ENCODE measurements around the gene RRM2. TPM values are rescaled to one million over a fixed set of nuclear protein-coding genes. Genes with fewer than 3 reads are reported as not detected.

The RRM2 gene
- 17.3 TPM for total RNA-seq

DNA sequence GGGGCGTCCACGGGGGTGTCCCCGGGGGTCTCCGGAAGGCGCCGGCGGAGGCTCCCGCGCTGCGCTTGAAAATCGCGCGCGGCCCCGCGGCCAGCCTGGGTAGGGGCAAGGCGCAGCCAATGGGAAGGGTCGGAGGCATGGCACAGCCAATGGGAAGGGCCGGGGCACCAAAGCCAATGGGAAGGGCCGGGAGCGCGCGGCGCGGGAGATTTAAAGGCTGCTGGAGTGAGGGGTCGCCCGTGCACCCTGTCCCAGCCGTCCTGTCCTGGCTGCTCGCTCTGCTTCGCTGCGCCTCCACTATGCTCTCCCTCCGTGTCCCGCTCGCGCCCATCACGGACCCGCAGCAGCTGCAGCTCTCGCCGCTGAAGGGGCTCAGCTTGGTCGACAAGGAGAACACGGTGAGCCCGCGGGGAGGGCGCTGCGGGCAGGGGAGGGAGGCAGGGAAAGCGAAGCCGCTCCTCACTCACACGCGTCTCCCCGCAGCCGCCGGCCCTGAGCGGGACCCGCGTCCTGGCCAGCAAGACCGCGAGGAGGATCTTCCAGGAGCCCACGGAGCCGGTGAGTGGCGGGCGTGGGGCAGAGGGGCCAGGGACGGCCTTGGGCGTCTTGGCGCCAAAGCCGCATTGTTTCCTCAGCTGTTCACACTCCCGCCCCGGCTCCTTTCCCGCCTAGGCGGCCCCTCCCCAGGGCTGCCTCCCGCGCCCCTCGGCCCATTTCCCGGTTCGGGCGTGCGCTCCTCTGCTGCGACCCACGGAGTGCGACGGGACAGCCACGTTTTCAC is at the start of gene RRM2:
Gene RRM2 (plus strand): TSS at position 240 of the 781 bp plus-strand sequence. CDS start 60 bp downstream, at position 300.
- DNase-seq: peak; percentile 79

DNA sequence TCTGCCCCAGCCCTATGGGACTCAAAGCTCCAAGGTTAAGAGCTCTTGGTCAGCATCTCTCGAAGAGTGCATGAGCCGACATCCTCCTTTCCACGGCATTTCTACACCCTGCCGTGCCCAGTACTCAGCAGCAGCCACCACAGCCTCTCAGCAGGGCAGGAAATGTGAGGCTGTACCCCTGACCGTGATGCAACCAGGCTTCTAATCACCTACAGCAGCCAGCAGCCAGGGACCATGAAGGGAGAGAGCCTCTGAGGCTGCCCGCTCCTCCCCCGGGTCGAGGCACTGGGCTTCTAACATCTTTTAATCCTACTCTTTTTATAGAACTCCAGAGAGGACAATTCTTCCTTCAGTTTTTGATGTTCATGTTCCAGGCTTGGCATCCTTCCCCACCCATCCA is 48.8 kb upstream of the RRM2 start:
- DNase-seq: no peak

DNA sequence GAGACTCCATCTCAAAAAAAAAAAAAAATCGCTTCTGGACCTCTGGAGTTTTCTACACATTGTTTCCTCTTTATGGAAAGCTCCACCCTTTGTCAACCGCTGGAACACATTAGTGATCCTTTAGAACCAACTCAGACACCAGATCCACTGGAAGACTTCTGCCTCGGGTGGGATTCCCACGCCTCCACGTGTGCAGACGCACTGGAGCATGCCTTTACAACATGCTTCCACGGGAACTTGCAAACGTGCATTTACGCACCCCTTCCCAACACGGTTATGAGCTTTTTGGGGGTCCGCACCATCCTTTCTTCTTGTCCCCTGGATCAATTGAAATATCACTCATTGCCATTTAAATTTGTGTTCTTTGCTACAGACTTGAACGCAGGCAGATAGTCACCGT is 47.4 kb upstream of the RRM2 start:
- no peak for DNase-seq

DNA sequence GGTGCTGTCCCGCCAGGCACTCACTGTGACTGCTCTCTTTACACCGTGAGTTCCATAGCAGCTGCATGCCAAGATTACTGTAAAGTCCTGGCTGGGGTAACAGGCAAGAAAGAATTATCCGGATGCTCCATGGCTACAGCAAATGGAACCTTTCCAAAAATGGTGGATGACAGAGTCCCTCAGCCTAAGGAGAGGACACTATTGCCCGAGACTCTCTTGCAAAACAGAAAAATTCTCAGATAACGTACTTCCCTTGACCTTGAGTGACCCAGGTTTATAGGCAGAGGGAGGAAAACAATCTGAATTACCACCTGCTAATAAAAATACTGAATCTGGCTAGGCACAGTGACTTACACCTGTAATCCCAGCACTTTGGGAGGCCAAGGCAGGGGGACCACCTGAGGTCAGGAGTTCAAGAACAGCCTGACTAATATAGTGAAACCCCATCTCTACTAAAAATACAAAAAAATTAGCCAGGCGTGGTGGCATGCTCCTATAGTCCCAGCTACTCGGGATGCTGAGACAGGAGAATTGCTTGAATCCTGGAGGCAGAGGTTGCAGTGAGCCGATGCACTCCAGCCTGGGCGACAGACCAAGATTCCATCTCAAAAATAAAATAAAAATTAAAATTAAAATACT is 46.8 kb upstream of the RRM2 start:
- no peak for DNase-seq

DNA sequence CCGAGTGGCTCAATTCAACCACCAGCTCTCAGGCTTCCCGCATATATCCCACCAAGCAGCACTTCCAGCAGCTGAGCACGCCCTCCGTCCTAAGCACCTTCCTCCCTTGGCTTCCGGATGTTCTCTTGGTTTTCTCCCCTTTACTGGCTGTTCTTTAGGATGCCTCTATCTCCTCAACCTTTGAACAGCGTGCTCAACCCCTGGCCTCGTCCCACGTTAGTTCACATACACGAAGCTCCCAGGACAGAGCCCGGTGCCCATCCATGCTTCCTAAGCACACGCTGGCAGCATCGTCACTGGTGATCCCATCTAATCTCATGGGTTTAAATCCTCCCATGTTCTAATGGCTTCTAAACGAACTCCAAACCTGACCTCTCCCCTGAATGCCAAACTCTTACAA is 46.0 kb upstream of the RRM2 start:
- no peak for DNase-seq

DNA sequence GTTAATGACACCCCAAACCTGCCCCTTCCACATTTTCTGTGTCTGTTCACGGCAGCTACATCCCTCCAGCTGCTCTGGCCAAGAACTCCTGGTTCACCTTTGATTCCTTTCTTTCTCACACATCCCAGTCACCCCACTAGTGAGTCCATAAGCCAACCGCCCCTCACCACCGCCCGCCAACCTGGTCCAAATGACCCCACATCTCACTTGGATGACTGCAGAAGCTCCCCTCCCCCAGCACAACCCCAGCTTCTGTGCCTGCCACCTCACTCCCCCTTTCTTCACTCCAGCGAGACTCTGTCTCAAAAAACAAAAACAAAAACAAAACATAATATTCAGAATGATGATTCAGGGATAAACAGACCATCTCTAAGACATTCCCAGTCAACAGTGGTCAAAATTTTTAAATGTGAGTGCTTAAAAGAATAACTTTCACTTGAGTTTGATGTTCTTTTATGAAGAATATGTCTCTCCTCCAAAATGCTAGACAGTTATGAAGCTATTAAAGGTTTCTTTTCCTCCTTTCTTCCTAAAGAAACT is 45.5 kb upstream of the RRM2 start:
- DNase-seq: no peak

DNA sequence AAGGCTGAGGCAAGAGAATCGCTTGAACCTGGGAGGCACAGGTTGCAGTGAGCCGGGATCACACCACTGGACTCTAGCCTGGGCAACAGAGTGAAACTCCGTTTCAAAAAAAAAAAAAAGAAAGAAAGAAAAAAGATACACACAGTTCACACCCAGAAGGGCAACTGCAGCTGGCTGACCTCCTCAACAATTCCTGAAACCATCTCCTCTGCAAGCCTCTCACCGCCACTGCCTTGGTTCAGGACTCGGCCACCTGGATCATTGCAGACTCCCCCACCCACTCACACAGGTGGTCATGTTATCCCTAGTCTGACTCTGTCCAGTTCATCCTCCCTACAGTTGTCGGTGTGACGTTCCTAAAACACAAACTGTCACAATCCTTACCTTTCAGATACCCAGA is 44.5 kb upstream of the RRM2 start:
- no peak for DNase-seq

DNA sequence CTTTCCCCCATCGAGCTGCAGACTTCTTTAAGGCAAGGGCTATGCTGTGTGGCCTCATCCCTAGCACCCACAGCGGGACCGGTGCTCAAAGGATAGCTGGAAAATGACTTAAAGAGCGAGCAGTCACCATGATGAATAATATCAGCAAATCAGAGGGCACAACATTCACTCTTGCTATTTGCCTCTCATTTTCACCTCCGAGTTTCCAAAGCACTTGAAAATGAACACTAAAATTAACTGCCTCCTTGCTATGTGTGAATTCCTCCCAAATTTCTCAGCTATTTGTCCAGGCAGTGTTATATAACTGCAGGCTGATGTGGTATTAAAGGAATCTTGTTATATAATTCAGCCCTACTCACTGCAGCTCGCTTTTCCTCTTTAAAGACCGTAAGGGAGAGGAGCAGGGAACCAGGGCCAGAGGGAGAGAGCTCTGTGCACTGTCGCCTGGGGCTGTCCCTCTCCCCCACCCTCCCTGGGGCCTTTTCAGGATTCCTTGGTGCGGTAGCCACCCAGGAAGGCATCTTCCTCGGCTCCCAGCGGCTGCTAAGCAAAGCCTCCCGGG is 43.8 kb upstream of the RRM2 start:
- no peak for DNase-seq

DNA sequence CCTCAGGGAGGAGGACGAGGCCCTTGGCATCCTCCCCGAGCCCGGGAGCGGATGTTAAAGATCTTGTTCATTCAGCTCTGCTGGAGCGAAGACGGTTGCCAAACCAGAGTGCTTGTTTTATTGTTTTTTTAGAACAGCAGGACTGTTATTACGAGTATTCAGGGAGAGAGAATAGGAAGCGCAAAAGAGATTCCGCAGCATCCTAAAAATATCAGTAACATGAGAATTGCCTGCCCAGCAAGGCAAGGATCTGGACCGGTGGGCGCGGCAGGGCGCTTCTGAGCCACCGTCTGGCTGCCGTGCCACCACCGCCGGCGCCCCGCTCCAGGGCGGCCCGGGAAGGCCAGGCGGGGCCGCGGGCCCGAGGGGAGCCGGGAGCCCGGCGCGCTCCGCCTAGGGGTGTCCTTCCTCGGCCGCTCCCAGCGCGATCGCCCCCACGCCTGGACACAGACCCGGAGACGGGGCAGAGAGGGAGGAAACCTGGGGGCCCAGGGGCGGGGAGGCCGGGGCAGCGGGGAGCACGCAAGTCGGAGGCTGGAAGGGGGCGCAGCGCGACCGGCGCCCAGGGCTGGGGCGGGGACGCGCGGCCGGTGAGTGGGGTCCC is 43.2 kb upstream of the RRM2 start:
- peak; percentile 44 for DNase-seq

DNA sequence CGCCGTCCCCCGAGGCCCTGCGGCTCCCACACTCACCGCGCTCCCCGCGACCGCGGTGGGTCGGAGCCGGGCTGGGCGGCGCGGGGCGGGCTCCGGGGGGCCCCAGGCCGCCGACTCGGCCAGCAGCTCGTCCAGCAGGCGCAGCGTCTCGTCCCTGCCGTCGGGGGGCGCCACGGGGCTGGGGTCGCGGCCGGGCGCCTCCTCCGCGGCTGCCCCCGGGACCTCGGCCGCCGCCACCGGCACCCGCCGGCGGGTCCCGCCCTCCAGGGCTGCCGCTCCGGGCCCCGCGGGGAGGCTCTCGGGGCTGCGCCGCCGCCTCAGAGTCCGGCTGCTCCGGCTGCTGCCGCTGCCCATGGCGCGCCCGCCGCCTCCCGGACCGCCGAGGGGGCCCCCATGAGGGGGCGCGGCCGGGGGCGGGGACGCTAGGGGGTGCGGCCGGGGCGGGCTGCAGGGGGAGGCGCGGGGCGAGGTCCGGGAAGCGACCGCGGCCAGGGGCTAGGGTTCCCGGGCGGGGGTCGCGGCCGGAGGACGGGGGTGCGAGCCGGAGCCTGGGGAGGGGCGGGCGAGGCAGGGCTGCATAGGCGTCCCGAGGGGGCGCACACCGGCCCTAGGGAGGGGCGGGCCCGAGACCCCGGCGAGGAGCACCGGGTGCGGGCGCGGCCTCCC is 42.5 kb upstream of the RRM2 start, which contains the start of gene CYS1:
Gene CYS1 (minus strand): TSS at position 542 of the 666 bp plus-strand sequence. CDS start 188 bp downstream, at position 354.
- no peak for DNase-seq

DNA sequence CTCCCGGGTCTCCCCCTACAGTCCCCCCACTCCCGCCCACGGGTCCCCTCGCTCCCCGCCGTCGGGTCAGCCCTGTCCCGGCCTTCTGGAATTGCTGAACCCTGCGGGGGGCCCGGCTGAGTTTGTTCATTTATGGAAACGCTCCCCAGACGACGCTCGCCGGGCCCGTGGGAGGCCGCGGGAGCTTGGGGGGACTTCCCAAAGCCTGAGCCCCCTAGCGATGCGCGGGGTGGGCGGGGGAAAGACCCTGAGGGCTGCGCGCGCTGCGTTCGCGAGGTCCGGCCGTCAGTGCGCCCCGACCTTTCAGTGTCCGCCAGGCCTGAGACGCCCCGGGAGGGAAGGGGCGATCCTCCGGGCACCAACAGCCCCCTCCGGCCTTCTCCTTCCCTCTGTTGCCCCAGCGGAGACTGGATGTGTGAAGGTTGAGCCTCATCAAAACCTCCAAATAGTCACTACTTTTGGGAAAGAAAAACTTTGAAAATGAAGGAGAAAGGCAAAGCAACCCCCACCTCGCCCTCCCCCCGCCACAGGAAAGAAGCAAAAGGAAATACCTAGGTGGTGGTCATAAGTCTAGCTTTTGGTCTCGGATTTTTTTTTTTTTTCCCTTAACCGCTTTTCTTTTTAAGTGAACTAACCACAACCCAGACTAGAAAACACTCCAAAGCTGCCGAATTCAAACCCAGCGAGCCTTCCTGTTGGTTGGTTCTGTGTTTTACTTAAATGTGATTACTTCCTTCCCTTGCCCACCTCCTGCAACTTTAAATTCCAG is 41.8 kb upstream of the RRM2 start:
- no peak for DNase-seq

DNA sequence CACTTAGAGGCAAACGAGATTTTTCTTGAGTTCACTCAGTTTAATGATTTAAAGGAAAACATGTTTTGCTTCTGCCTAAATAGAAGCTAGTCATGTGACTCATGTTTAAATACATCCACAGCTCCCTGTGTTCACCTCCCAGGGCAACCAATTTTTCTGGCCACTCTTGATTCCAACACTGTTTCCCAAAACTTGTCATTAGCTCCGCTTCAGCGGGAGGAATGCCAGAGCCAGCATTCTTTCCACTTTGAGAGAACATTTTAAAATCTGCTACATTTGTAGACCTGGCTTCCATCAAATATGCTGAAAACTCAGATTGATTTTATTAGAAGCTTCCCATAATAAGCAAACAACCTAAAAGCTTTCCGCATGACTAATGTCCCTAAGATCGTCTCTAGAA is 39.5 kb upstream of the RRM2 start:
- DNase-seq: no peak

DNA sequence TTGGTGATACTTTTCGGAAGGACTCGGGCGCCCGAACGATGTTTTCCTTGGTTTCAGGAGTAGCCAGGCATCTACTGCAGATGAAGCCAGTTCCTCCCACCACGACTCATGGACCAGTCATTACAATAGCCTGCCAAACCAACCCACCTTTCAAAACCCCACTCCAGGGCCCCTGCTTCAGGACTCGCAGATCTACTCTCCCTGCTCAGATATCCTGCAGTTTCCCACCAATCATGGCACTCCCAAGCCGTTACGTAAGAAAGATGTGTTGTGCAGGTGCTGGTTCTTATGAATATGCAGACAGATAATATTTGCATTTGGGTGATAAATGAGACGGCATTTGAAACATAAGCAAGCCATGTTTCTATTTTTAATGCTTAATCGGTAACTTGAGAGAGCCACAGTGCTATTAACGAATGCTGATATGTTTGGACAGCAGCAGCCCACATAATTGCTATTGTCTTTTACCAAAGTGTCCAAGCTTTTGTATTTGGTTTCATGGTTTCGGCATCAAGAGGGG is 38.8 kb upstream of the RRM2 start:
- DNase-seq: no peak

DNA sequence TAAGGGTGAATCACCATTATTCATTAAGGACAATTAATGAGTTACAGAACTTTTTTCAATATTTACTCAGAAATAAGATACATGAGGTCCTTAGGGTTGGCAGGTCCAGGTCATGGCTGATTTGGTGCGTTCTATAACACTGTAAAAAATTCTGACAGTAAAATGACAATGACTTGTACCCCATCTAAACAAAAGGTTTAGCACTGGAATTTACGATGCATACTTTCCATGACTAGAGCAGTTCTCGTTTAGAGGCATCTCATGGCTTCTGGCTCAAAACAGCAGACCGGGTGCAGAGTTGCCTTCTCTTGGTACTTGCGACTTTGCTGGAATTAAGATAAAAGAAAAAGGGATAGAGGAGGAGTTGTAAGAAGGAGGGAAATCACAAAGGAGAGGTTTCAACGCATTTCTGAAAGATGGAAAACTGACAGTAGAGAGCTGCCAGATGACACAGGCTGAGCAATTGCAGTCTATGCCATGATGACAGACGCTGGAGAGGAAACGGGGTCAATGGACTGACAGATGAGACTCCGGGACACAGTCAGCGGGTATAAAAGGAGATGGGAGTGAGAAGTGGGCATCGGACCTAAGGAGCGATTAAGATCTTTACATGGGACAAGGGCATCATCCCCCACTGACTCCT is 38.2 kb upstream of the RRM2 start:
- no peak for DNase-seq

DNA sequence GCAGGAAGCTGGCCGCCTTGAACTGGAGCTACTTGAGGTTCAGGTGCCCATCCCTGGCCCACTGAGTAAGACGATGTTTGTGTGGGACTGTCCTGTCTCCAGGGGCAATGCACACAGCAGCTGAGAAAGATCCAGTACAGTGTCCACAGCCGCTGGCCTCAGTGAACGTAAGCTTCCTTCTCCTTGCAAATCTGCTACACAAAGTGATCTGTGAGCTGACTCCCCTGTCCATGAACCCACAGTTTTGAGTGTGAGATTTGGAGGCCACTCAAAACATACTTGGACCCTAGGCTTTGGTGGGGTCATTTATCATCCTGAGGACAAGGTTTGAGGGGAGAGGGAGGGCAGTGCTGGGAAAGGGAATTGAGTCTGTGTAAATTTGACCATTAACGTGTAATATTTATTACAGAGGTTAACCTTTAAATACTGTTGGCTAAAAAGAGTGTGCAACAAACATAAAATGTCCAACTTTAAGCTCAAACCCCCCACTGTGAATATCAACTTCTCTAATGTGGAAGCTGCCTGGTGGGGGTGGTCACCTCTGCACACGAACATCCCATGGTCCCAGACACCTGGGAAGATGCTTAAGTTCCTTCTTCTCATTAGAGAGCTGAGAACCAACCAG is 37.4 kb upstream of the RRM2 start:
- no peak for DNase-seq

DNA sequence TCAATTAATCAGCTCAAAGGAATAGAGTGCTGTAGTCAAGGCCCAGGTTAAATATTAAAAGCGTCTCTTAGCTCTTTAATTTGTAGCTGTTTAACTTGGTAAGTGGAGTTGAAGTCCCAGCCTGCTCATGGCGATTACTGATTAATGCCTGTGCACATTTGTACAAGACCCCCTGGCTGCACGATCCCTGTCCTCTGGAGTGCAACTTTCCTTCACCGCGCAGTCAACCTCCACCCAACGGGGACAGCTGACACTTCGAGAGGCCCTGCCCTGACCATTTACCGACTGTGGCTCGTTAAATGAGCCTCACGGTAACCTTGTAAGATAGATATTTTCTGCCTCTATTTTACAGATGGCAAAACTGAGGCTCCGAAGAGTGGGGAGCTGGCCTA is 36.9 kb upstream of the RRM2 start:
- DNase-seq: no peak

DNA sequence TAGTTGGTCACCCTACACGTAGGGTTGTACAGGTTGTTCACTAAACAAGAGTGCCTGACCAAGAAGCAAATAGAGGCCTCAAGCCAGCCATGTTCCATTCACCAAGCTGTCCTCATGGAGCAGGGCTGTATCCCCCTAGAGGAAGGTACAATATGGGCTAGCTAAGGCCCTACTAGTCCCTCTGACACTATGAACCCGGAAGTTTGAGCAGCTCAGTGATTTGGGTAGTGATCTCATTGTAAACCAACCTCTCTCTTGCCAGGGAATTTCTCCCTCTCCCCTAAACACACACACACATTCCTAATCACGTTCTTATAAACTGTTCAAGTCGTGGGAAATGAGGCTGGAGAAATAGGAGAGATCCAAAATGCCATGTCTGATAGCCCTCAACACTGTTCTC is 35.6 kb upstream of the RRM2 start:
- DNase-seq: no peak

DNA sequence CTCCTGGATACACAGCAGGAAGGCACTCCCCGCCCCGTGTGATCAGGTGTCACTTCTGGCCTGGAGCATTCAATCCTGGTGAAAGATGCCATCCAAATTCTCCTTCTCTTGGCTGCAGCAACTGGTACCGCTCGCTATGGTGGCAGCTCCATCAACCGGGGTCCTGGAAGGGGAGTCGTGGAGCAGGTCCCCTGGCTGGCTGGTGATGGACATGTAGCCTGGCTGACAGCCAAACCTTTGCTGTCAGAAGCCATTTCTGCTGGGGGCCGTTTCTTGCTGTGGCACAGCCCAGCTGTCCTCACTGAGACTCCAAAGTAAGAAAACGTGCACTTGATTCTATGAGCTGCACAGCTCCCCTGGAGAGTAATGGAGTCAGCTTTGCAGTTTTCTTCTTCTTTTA is 35.2 kb upstream of the RRM2 start:
- no peak for DNase-seq

DNA sequence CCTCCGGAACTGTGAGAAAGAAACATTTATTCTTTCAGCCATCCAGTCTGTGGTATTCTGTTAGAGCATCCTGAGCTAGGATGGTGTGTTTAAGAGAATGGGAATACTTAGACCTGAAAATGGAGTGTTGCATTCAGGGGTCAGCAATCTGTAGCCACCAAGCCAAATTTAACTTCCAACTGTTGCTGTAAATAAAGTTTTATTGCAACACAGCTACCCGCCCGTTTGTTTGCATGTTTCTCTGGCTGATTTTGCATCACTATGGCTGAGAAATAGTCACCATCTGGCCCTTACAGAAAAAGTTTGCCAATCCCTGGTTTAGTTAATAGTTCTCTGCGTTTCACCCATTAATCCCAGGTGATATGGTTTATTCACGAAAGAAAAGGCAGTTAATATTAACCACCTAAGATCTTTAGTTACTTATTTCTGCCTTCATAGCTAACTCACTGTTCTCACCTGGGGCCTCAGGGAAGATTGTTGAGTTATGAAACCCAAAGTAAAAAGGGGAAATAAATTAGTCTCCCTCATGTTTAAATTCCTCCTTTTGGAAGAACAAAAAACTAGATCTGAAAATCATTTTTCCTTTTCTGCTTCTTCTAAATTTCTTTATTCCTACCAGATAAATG is 32.9 kb upstream of the RRM2 start:
- DNase-seq: no peak

Measured in skin of body (tissue), 2 donors.